GM19438 (cell line): ENCODE measurements around the gene RHEB.

ENCODE experiments used
- ATAC-seq: cut with Tn5 transposase; IDR thresholded peaks from one replicate; pipeline ENCODE4 v1.9.1; 2021; ENCODE audit warnings: low read depth; ENCODE audit not compliant: unreplicated experiment

The RHEB gene

DNA sequence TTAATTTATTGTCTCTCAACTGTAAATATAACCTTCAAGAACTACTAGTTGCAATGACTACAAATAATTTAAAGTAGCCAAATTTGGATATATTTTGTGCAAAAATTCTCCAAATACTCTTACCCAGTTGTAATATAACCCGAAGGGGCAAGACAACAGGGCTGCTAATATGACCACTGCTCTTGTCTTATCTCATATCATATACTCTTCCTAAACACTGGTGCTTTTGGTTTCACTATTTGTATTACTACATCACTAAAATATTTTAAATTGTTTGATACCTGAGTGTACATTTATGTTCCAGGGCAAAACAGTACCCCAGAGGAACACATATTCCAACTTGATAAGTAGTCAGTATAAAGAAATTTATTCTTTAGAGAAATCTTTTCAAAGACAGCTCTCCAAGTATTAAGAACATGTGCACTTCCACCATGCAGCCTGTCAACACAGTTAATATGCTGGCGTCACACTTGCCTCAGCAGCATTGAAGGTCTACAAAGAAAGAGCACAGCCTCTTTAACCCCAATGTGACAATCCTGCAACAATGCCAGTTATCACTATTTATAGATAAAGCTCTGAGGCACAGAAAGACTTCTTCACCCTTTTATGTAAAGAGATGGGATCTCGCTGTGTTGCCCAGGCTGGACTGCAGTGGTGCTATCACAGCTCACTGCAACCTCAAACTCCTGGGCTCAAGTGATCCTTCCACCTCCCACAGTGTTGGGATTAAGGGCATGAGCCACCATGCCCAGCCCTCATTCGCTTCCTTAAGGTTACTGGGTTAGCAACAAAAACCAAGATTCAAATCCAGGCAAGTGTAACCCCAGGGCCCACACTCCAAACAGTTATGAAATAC, 37.8 kb downstream of the RHEB start:
- no peak for ATAC-seq

DNA sequence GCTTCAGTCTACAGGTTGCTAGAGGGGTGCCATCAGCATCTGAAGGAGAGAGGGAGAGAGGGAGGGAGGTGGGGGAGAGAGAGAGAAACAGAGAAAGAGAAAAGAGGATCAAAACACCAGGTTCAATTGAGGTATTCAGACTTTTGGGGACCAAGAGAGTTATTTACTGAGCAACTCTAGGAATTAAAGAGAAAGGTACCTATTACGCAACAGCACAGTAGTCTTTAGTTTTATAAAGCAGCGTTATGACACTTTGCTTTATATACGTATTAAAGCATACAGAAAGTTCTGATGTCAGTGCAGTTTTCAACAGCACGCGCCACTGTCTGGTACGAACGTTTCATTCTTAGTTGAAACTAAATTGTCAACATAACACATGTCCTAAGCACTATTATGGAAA, 41.8 kb downstream of the RHEB start:
- ATAC-seq = no peak

DNA sequence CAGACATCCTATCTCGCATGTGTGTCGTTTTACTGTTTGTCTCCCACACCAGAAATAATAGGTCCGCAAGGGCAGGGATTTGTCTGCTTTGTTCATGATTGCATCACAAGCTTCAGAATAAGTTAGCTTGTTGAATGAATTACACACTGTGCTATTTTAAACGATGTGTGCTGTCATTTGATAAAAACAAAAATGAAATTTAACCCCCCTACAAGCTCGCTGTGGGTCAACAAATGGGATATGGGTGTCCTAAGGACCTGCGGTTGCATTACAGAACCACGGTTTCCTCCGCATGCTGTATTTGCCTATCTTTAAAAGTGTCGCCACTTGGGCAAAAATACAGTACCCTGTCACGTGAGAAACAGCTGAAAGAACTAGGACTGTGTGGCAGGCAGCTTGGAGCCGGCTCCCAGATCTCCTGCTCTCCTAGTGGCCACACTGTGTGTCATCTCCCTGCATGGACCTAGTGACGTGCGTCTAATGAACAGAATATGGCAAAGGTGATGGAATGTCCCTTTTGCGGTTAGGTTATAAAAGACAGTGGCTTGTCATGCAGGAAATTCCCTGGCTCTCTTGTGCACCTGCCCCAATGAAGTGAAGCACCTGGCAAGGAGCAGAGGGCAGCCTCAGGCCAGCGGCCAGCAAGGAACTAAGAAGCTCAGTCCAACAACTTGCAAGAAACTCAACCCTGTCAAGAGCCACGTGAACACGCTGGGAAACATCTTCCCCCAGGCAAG, 46.9 kb downstream of the RHEB start:
- ATAC-seq = no peak

DNA sequence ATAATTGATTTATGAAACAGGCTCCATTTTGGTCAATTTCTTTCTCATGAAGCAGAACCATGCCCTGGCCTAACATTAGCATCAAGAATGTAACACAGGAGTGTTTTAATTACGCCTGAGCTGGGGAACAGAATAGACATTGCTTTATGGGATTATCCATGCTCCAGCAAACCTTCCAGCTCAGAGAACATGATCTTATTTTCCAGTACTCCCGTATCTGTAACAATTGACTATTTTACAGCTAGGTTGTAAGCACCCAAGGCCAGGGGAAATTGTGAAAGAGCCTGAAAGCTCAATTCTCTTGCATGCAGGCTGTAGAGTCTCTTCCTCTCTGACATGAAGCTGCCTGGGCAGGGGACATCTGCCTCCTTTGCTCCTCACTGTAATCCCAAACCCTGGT, 49.0 kb downstream of the RHEB start:
- no peak for ATAC-seq

DNA sequence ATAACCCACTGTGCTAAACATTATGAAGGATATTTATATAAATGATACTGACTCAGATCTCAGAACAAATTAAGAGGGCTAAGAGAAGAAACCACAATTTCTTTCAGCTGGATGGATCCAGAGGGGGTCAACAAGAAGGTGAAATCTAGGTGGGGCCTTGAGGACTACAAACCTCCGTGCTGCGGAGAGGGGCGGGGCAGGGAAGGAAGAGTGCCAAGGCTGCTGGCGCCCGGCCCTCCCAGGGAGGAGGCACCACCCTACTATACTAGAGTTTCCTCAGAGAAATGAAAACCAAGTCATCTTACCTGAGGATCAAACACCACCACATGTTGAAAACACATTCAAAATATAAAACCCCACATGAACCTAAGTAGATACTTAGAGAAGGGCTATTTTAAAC, 50.4 kb downstream of the RHEB start:
- ATAC-seq = no peak

DNA sequence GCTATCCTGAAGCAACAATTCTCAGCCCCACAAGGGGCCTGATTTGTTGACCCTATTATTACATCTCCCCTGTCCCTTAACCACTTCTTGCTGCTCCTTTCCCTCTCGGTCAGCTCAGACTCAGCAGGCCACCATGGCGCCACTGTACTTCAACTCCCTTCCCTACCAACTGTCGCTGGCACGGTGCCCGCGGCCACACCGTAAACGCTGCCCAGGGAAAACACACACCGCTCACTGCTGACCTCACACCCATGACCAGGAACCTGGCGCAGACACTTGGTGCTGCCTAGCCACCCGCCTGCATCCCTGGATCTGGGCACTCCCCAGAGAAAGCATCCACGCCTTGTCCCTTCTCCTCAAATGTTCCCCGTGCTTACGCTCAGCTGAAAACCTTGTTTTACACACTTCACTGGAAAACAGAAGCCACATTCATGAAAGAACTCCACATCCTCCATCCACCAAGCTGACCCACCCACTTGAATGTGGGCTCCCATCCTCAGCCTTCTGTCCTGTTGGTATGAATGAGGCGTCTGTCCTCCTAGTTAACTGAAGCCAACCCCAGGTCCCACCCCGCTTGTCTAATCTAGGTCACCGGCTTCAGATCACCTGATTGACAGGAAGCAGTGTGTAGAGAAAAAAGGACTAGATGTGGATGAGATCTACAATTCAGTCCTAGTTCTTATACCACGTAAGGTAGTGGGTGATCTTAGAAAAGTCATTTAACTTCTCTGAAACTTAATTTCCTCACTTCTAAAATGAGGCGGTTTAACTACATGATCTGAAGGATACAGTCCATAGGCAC, 51.3 kb downstream of the RHEB start:
- no peak for ATAC-seq

DNA sequence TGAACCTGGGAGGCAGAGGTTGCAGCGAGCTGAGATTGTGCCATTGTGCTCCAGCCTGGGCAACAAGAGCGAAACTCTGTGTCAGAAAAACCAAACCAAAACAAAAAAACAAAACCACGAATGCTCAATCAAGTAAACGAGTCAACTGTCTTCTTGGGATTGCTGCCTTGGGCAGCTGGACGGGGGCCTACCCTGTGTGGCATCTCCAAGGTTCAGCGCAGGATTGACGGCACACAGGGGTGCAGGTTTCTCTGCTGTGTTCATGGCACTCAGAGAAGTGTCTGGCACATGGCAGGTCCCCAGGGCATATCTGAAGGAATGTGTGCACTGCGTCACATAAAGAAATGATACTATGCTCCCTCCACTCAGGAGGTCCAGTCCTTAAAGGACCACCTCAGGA, 54.5 kb downstream of the RHEB start:
- no peak for ATAC-seq

DNA sequence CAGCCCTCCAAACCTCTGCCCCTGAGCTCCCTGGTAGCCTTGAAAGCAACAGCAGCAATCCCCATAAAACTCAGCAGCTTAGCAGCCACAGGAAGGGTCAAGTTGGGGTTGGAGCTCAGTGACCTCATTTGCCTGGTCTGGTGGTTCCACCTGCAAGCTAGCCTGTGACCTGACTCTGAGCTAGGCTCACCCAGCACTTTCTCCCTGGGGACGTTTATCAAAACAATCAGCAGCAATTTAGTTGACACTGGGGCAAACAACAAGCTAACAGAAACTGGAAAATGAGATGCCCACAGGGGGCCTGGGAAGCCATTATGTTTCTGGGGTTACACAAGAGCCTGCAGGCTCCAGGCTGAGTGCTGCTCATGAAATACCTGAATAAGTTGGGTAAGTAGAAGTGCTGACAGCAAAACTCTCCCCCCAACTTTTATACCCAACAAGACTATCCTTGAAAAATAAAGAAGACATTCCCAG, 57.4 kb downstream of the RHEB start:
- no peak for ATAC-seq

DNA sequence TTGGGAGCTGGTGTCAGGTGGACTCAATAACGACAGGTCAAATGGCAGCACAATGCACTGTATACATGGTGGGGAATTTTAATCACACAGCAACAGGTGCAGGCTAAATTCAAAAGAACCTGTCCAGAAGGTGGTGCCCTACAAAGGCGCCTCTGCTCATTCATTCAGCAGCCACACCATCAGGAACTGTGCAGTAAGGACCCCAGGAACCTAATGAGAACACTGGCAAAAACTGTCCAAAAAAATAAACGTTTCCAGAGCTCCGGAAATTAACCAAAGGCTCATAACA, 57.8 kb downstream of the RHEB start:
- ATAC-seq = no peak

DNA sequence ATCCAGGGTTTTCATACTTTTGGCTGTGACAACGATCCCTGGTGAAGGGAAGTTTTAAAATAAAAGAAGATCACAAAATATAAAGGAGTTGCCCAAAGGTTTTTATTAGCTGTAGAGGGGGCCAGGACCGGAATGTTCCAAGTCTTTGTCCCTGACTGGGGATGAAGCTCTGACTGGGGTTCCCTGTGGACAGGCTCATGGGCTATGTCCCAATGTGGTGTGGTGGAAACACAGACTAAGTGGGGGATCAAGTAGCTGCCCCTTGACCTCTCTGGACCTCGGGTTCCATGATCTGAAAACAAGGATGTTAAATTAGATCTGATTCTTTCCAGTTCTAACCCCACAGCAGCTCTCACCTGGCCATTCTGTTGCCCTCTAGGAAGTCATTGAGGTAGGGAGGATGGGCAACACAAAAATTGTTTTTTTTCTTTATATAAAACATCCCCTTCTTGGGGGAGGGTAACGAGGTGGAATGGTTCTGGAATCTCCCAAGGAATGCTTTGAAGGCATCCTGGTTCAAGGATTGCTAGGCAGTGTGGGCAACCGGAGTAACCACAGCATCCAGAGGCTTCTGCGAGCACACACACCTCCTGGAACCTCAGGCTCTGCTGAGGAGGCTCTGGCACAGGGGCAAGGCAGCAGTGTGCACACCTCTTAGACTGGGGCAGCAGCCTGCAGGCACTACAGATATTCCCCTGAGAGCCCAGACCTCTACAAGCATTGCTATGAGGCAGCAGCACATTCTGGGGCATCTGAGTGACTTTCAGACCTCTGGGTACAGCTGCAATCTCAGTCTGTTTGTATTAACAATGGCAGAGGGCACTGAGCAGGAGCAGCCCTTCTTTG, 58.4 kb downstream of the RHEB start:
- ATAC-seq = no peak

DNA sequence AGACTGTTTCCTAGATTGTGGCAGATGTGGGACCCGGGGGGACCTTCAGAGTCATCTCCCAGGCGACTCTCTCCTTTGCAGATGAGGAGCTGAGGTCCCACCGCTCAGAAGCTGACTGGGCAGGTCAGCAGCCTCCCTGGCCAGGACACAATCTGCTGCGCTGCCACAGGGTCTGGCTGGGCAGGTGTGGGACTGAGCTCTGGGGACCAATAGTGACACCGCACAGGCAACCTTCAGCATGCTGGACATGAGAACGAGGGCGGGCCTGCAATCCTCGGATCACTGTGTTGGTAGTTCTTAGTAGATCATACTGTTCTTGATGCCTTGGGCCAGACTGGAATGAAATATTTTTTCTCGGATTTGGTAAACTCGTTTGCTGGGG, 59.2 kb downstream of the RHEB start:
- no peak for ATAC-seq

DNA sequence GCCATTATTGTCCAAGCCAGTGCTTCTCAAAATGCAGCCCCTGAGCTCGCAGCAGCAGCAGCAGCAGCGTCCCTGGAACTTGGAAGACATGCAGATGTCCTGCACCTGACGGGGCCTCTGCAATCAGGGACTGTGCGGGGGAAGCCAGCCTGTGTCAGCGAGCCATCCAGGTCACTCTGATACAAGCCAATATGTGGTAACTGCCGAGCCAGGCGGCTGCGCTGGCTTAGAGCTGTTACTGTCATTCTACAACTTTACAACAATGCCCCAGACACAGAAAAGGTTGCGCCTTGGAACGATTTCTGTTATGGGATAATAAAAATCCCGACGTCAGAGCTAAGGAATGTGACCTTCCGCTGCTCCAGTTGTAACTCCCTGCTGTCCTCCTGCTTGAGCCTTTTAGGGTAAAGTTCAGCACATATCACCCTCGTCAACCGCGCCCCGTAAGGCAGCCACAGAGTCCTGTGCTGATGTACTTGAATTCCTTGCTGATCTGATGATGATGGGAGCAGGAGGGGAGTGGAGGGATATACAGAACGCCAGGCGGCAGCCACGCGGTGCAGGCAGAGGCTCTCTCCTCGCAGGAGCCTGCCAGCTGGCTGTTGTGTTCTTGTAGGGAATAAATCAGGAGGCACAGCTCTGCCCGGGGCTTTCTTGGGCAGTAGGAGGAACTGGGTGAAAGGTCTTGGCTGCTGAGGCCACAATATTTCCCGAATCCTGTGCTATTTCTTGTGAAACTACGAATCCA, 59.8 kb downstream of the RHEB start:
- no peak for ATAC-seq

DNA sequence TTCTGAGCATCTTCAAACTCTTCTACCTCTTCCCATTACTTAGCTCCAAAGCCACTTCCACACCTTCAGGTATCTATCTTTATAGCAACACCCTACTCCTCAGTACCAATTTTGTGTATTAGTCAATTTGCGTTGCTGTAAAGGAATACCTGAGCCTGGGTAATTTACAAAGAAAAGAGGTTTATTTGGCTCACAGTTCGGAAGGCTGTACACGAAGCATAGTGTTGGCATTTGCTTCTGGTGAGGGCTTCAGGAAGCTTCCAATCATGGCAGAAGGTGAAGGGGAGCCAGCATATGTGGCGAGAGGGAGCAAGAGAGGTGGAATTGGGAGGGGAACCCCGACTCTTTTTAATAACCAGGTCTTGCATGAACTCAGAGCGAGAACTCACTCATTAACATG, 62.2 kb downstream of the RHEB start:
- no peak for ATAC-seq

DNA sequence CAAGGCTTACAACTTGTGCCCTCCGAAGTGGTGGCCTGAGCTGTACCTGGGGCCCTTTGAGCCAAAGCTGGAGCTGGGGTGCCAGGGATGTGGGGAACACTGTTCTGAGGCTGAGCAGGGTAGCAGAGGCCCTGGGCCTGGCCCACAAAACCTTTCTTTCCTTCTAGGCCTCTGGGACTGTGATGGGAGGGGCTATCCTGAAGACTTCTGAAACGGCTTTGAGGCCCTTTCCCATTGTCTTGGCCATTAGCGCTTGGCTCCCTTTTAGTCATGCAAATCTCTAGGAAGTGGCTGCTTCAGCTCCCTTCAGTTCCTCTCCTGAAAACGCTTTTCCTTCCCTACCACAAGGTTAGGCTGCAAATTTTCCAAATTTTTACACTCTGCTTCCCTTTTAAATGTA, 62.9 kb downstream of the RHEB start:
- ATAC-seq = no peak

DNA sequence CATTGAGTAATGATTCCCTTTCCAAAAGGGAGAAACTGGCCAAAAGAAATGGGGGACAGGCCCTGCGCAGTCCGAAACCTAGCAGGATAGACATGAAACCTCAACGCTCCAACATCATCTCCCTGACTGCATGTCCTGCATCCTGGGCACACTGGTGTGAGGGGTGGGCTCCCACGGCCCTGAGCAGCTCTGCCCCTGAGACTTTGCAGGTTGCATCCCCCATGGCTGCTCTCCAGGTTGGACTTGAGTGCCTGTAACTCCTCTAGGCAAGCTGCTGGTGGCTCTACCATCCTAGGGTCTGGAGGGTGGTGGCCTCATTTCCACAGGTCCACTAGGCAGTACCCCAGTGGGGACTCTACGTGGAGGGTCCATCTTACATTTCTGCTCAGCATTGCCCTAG, 63.4 kb downstream of the RHEB start:
- ATAC-seq = no peak

DNA sequence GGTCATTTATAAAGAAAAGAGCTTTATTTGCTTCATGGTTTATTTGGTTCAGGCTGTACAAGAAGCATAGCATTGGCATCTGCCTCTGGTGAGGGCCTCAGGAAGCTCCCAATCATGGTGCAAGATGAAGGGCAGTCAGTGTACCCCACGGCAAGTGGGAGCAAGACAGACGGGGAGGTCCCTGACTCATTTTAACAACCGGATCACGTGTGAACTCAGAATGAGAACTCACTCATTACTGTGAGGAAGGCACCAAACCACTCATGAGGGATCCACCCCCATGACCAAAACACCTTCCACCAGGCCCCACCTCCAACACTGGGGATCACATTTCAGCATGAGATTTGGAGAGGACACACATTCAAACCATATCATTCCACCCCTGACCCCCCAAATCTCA, 64.0 kb downstream of the RHEB start:
- no peak for ATAC-seq

DNA sequence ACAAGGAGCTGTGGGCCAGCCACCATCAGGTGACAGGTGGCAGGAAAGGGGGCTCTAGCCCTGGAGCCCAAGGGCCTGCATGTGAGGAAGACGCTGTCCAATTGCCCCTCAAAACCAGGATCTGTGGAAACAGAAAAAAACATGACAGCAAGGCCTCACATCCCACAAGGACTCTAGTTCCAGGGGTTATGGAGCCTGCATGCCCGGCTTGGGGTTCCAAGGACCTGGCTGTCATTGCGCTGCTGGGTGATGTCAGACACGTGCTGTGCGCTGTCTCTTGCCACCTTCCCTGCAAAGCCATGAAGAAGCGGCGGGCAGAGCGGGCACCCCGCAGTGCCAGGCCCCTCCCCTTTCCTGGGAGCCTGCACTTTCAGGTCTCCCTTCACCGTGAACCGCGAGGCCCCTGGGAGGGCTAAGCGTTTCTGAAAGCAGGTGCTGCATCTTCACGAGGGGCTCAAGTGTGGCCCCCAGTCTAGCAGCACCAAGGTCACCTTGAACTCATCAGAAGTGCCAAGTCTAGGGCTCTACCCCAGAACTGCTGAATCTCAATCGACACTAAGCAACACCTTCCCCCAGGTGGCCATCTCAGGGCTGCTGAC, 64.7 kb downstream of the RHEB start:
- no peak for ATAC-seq

DNA sequence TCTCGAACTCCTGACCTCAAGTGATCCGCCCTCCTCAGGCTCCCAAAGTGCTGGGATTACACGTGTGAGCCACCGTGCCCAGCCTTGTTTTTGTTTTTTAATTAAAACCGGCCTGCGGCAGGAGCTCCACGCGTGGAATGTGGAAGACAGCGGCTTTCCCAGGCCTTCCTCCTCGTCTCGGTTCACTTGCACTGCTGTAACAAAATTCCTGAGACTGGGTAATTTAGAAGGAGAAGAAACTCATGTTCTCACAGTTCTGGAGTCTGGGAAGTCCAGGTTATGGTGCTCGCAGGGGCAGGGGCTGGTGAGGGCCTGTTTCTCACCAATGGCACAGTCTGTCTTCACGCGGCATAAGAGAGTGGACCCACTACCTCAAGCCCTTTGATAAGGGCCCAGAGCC, 65.4 kb downstream of the RHEB start:
- no peak for ATAC-seq

DNA sequence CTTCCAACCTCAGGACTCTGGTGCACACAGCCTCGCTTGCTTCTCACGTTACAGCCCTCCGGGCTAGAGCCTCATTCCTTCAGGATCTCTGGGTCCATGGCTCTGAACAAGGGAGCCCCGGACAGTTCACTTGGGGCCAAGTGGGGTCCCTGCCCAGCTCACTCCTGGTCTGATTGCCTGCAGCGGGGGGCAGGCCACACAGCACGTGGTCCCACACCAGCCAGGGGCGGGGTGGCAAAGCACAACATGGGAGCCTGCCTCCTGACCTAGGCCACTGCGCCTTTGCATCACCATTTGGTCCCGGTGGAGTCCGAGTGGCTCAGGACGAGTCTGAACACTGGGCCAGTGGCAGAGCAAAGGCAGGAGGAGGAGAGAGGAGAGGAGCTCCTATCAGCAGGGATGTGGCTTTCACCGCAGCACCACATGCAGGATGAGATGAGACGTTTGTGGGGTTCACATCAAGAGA, 66.3 kb downstream of the RHEB start:
- no peak for ATAC-seq
